HG02943 (cell line): ENCODE results near the gene SLC27A6.

Experiments
- ATAC-seq: cut with Tn5 transposase; IDR thresholded peaks from one replicate; pipeline ENCODE4 v1.9.1; 2021; ENCODE audit warnings: mild to moderate bottlenecking, low read depth, moderate library complexity; ENCODE audit not compliant: unreplicated experiment

SLC27A6 gene

GRCh38 chr5:129061849-129062248 is 96.6 kb downstream of the SLC27A6 start:
- ATAC-seq: no peak

DNA sequence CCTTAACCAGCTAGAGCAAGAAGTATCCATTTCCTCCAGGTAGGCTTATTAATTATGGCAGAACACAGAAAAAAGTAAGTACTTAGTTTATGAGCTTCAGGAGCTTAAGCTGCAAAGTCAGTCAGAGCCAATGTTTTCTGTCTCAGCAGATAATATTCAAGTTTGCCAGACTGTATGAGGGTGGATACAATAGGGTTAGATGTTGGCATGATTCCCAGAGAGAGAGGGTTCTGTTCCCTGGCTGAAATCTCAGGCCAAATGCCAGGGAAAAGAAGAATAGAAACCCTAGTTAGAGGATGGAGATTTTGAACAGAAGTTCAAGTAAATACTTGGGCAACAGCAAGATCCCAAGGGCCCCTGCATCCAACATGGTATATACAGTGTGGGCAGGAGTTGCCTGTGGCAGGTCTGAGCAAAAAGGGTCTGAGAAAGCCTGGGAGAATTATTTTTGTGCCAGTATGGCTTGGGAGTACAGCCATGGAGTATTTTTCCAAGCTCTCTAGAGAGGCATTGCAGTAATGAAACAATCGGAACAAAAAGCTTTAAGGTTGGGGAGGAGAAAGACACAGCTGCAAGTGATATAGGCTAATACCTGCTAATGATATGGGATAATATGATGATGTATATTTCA is 98.3 kb downstream of the SLC27A6 start:
- ATAC-seq: no peak

- no peak for ATAC-seq
Measured at GRCh38 chr5:129065721-129066120, 100.4 kb downstream of the SLC27A6 start.

DNA sequence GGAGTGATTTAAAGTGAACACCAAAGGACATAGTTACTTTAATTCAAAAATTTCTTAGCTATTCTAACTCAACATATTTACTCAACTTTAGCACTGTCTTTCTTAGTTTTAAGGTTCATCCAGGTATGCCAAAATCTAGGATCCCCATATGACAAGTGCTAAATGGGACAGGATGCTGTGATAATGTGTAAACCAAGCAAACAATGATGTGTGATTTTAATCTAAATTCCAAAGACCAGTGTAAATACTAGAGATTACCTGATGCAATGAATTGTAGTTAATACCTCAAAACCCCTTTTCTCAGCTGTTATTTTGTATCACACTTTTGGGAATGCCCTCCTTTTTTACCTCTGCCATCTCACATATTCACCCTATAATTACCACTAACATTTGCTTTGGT is 102.5 kb downstream of the SLC27A6 start:
- ATAC-seq: no peak

DNA sequence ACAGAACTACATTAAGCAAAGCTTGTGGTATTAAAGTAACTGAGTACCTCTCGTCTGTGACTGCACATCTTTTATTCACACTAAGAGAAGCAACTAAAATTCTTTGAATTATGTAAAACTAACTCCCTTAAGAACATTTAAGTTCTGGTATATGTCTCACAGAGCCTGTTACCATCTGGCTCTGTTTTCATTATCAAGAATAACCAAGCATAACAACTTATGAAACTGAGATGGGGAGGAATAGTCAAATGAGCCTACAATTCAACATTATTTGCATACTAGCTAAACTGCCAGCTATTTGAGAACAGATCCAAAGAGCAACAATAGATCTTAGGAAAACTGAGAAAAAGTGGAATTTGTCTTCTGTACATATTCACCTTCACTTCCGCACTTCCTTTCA is 104.0 kb downstream of the SLC27A6 start:
- no peak for ATAC-seq

DNA sequence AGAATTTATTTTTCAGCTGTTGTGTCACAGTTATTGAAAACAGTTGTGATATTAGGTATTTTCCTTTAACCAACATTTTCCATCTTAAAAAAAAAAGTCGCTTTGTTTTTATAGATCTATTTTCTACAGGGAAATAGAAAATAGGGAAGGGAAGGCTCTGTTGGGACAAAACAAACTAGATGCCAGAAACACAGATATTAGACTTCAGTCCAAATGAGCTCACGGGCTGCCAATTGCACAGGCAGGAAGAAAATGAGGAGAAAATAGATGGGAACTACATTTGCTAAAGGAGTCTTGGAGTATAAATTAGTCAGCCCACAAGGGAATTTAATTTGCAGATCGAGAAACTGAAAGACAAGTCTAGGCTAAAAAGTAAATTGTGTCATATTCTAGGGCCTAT is 107.8 kb downstream of the SLC27A6 start:
- ATAC-seq: no peak

DNA sequence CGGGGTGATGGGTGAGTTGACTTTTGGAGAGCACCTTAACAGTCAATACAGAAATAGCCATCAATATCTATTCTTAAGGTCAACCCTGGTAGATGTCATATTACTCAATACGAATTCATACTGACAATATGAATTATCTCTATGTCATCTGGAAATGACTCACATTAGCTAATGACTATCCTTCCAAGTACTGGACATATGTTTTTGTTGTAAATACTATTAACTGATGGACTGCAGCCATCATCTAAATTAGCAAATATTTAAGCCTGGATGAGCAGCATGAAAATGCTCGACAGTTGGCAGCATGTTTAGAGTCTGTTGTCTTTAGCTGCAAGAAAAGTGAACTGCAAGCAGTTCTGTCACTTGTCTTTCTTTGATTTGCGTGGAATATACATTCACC is 109.6 kb downstream of the SLC27A6 start:
- no peak for ATAC-seq

DNA sequence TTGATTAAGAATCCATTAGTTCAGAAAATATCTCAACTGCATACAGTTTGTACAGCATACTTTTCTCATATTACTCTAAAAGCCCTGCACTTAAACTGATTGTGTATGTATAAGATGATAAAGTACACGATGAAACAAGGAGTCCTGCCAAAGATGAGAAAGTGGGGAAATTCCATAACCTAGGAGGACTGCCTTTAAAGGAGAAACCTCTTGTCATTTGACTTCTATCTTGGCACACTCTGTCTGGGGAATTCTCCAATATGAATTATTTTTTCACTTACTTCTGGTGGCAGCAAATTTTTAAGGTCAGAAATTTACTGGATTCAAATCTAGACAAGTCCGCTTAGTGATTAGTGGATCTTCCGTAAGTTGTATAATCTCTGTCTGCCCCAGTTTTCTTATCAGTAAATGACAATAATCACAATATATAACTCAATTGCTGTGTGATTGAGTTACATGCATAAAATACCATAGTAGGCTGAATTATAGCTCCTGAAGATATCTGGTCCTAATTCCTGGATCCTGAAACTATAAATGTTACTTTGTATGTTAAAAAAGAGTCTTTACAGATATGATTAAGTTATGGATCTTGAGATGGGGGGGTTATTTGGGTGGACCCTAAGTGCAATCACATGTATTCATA is 112.3 kb downstream of the SLC27A6 start:
- ATAC-seq: no peak

DNA sequence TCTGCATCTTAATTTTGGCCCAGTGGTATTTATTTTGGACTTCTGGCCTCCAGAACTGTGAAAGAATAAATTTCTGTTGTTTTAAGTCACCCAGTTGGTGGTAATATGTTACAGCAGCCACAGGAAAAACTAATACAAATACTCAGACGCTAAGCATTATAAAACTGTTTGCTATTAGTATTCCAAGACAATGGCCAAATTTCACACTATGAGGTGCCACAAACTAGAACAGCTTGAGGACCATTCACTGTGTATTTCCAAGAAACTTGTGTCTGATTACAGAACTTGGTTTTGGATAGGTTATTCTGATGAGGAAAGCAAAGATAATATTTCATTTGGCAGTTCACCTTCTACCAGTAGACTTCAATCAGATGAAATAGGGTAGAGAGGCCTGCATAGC is 113.0 kb downstream of the SLC27A6 start:
- ATAC-seq: no peak

GRCh38 chr5:129078660-129079059 is 113.4 kb downstream of the SLC27A6 start:
- ATAC-seq: no peak

- no peak for ATAC-seq
Measured at GRCh38 chr5:129079496-129079895, 114.2 kb downstream of the SLC27A6 start.

DNA sequence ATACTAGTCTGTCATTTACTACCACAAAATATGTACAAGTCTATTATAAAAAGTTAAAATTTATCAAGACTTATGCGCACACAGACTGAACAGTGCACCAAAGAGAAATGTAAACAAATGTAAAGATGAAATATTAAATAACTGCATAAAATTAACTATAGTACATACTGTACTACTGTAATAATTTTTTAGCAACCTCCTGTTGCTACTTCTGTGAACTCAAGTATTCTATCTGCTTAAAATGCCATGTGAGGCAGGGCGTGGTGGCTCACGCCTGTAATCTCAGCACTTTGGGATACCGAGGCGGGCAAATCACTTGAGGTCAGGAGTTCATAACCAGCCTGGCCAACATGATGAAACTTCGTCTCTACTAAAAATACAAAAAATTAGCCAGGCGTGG is 115.5 kb downstream of the SLC27A6 start:
- ATAC-seq: no peak

GRCh38 chr5:129082225-129083136 is 117.2 kb downstream of the SLC27A6 start:
- no peak for ATAC-seq
